Spleen (tissue), 7 donors: ENCODE data around the gene HABP2.

ENCODE experiments used
- POLR2A ChIP-seq, 3 donors: fragments of 450-650 bp; IDR thresholded peaks; one replicate each; pipeline ENCODE4 v1.5.1; 2017; ENCODE audit warnings: antibody characterized with exemption in 3 of 3, mild to moderate bottlenecking in 1 of 3
- TF ChIP-seq, protein P1 (sequence below), 11 experiments: fragments of 200-600 bp in 7 of 11; fragments of 450-650 bp in 4 of 11; sonication (generic) in 4 of 11; IDR thresholded peaks in 8 of 11; conservative IDR thresholded peaks in 3 of 11; 1 replicate in 7 of 11; 2 replicates in 4 of 11; pipeline versions ENCODE4 v1.4.0 to v1.8.0; 2016 to 2021; ENCODE audit warnings: antibody characterized with exemption in 11 of 11, inconsistent platforms in 4 of 11, mild to moderate bottlenecking in 1 of 11
- donor health status: DM: no; HTN: no; CAD: no; lungs with moderate emphysema.
- donor health status: DM: no; HTN: no; CAD: no.
- donor health status: DM: no; HTN: no; CAD: no.

DNA sequence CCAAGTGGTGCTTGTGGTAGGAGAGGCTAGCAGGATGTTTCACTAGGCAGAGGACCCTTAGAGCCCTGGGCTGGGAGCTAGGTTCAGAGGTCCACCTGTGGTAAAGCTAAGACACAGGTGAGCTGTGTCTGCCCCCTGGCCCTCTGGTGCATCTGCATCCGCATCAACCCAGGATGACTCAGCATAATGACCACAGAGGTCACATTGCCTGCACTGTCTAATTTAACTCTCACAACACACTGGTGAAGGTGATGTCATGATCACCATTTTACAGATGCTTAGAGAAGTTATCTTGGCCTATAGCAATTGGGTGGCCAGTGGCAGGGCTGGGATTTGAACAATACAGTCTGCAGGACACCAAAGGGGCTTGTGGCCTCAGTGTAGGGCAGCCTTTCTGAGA is 33.1 kb downstream of the HABP2 start:
- TF ChIP-seq, protein P1, sequence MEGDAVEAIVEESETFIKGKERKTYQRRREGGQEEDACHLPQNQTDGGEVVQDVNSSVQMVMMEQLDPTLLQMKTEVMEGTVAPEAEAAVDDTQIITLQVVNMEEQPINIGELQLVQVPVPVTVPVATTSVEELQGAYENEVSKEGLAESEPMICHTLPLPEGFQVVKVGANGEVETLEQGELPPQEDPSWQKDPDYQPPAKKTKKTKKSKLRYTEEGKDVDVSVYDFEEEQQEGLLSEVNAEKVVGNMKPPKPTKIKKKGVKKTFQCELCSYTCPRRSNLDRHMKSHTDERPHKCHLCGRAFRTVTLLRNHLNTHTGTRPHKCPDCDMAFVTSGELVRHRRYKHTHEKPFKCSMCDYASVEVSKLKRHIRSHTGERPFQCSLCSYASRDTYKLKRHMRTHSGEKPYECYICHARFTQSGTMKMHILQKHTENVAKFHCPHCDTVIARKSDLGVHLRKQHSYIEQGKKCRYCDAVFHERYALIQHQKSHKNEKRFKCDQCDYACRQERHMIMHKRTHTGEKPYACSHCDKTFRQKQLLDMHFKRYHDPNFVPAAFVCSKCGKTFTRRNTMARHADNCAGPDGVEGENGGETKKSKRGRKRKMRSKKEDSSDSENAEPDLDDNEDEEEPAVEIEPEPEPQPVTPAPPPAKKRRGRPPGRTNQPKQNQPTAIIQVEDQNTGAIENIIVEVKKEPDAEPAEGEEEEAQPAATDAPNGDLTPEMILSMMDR (IDR thresholded peaks at IDR 0.05 in 8 of 11, conservative IDR thresholded peaks at IDR 0.05 in 3 of 11): no peak
- no peak for TF ChIP-seq POLR2A (IDR thresholded peaks at IDR 0.05)
